HG02973 (cell line): ENCODE results near the gene SEMA6D.

Experiments
- ATAC-seq: cut with Tn5 transposase; IDR thresholded peaks from one replicate; pipeline ENCODE4 v1.9.1; 2021; ENCODE audit warnings: moderate library complexity; ENCODE audit not compliant: unreplicated experiment

Gene SEMA6D

DNA sequence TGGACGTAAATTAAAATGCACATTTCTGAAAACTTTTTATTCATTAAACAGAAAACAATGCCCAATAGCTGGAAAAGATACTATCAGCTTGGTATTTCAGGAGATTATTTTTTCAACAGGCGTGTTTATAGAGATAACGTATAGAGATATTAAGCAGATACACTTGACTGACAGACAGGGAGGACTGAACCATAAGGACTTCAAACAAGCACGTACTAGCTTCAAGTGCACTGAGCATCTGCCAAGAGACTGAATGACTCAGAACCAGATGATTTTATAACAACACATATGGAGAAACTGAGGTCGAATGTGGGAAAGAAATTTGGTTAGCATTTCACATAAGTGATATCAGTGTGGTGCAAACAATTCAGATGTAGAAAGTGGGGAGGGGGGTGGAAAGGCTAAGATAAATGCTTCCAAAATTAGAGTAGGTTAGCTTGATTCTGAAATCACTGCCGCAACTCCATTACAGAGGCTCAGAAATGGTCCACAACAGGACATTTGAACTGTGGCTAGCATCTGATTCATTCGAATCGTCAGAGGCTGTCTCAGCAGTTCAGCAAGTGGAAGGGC, 103.5 kb downstream of the SEMA6D start:
- no peak for ATAC-seq

- no peak for ATAC-seq
These were observed 104.7 kb downstream of the SEMA6D start for GRCh38 chr15:47822048-47822447.
